ENCODE measurements around the gene DUSP5.

Gene DUSP5

DNA sequence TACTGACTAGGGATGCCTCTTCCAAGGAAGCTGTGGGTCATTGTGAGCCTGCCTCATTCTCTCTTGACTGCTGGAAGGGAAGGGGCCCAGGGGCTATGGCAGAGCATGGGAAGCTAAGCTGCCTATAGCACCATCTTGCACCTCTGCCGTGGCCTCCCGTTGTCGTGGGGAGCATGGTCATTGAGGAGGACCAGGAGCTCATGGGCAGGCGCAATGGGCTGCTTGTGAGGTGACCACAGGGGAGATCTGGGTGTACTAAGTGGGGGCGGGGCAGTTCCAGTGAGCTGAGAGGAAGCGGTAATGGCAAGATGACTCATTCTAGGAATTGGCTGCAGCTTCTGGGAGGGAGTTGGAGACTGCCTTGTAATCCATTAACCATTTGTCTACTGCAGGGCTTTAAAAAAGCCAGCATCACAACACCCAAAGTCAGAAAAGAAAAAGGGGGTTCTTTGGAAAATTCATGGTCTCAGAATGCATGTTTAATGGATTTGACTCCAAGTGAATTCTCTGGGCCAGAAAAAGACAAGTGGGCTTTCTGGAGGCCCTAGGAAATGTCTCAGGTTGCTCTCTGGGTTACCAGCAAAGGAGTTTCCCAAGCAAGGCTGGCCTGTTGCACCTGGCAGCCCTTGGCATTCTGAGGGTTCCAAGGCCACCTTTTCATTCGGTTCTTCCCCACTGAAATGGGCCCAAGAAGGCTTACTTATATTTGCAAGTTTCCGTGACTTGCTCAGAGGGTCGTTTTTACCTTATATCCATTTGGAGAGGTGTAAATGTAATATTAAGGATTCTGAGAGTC, 3.6 kb downstream of the DUSP5 start:
- DNase-seq: no peak

GRCh38 chr10:110502072-110502845, 4.6 kb downstream of the DUSP5 start:
- no peak for DNase-seq

- DNase-seq: no peak
Observed at GRCh38 chr10:110502851-110503301, 5.2 kb downstream of the DUSP5 start.

DNA sequence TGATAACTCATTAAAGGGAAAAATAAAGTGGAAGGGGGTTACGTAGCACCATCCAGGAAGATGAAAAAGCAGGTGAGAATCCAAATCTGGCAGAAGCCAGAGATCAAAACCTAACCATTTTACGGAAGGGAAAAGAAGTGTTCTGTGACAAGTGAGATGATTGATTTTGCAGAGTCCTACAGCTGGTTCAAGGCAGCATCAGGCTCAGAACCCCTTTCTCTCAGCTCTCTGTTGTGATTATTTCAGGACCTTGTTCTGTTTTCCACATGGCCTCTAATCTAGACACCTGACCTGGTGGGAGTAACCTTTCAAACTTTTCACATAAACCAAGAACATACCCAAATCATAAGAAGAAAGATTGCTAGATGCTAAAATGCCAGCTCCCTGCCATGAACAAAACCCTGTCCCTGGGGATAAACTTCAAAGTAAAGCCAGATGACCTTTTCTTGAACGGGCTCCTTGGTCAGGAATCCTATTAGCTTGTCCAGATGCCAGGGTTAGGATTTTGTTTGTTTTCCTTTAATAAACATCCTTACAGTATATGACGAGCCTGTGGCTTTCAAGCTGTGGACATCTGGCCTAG, 5.9 kb downstream of the DUSP5 start:
- DNase-seq: no peak

DNA sequence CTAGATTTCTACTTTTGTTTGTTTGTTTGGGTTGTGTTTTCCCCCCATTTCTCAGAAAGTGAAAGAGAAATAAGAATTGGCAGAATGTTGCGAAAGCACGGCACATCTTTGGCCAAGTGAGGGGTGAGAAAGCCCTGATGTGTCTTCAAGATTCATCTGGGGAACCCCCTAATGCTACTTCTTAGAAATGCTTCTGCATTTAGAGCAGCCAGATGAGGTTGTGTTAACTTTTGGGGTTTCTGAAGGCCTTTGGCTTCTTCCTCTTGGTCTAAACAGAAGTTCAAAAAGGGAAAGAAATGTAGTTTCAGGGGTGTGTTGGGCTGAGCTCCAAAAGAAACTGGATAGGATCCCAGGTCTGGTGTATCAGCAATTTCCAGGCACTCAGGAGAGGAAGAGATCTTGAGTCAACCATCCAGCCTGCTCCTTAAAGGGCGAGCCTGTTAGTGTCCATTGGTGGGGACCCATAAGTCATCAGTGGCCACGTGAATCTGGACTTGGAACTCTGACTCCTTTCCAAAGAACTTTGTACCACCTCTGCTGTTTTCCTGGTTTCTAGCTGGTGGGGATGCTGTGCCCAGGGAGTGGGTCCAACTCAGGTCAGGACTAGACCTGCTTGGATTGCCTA, 6.5 kb downstream of the DUSP5 start:
- no peak for DNase-seq

DNA sequence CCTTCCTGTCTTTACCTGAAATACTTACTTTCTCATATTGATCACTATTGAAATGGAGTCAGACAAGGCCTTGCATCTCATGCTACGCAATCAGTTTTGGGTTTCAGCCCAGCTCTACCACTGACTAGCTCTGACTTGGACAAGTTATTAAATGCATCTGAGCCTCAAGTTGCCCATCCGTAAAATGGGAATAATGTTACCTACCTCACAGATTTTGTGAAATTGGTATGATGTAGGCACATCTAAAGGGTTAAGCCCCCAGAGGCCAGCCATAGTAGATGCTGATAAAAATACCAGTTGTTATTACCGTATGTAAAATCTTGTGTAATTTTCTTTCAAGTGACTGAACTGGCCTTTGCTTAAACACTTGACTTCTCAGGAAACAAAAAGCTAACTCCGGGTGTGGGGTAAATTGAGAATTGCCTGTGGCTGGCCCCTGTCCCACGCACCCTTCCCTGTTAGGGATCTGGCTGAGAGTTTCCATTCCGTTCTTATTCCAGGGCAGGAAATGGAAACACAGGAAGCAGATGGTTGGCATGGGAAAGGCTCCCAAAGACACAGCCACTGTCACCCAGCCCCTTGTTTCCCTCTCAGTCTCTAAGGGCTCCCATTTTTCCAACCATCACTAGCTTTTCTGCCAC, 7.5 kb downstream of the DUSP5 start:
- DNase-seq: no peak

- DNase-seq: no peak
Observed at GRCh38 chr10:110506448-110506847, 8.7 kb downstream of the DUSP5 start.

GRCh38 chr10:110507346-110507745, 9.6 kb downstream of the DUSP5 start:
- no peak for DNase-seq

DNA sequence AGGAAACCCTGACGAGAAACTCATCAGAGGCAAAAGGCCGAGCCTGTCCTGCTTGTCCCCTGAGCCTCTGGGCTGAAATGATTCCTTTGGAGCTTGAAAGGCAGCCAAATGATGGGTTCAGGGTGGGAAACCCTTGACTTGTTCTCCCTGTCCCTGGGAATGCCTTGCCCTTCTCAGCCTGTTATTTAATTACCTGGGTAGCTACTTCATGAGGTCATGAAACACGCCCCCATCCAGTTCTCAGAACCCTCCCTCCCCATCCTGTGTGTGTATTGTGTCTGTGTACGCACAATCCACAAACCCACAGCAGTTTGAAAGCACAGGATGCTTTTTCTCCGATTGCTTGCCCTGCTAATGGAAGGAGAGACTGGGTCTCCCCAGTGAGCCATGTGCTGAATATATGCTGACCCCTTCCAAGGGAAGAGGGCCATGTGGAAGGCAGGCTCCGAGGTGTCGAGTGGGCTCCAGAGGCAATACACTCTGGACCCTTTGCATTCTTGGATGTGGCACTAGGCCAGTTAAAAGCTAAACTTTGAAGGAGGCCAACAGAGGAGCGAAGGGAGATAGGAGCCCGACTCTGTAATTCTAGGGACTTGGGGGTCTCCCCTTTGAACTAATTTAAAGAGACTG, 10.6 kb downstream of the DUSP5 start:
- DNase-seq: no peak

- DNase-seq: no peak
Observed at GRCh38 chr10:110508806-110509544, 11.3 kb downstream of the DUSP5 start.

GRCh38 chr10:110509560-110509959, 11.9 kb downstream of the DUSP5 start:
- no peak for DNase-seq

DNA sequence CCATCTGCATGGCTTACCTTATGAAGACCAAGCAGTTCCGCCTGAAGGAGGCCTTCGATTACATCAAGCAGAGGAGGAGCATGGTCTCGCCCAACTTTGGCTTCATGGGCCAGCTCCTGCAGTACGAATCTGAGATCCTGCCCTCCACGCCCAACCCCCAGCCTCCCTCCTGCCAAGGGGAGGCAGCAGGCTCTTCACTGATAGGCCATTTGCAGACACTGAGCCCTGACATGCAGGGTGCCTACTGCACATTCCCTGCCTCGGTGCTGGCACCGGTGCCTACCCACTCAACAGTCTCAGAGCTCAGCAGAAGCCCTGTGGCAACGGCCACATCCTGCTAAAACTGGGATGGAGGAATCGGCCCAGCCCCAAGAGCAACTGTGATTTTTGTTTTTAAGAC, 12.4 kb downstream of the DUSP5 start:
- DNase-seq: no peak

DNA sequence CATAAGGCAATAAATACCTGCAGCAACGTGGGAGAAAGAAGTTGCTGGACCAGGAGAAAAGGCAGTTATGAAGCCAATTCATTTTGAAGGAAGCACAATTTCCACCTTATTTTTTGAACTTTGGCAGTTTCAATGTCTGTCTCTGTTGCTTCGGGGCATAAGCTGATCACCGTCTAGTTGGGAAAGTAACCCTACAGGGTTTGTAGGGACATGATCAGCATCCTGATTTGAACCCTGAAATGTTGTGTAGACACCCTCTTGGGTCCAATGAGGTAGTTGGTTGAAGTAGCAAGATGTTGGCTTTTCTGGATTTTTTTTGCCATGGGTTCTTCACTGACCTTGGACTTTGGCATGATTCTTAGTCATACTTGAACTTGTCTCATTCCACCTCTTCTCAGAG, 13.0 kb downstream of the DUSP5 start:
- DNase-seq: no peak

DNA sequence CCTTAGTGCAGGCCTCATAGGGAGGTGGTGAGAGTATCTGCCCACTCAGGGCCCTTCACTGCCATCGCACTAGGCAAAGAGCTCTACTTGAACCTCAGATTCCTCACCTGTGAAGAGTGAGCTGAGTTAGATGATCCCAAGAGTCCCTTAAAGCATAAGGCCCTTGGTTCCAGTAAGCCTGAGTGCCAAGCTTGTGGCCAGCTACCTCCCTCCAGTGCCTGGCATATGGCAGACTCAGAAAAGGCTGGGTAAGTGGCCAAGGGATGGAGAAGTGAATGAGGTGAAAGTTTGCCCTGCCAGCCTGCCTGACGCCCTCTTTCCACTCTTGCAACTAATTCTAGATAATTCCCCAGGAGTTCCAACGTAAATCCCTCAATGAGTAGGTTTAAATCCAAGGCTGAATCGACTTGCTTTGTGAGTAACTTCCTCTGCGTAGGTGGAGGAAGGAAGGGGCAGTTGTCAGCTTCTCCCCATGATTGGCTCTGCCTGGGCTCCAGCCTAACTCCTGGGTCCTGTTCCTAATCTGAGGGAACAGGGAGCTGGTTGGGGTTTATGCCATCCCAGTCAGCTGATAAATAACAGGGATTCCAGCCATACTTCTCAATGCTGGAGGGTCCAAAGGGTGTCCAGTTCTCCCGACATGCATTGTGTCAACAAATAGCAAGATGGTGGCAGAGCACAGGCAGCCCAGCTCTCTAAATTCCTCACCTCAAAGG, 14.2 kb downstream of the DUSP5 start:
- no peak for DNase-seq

DNA sequence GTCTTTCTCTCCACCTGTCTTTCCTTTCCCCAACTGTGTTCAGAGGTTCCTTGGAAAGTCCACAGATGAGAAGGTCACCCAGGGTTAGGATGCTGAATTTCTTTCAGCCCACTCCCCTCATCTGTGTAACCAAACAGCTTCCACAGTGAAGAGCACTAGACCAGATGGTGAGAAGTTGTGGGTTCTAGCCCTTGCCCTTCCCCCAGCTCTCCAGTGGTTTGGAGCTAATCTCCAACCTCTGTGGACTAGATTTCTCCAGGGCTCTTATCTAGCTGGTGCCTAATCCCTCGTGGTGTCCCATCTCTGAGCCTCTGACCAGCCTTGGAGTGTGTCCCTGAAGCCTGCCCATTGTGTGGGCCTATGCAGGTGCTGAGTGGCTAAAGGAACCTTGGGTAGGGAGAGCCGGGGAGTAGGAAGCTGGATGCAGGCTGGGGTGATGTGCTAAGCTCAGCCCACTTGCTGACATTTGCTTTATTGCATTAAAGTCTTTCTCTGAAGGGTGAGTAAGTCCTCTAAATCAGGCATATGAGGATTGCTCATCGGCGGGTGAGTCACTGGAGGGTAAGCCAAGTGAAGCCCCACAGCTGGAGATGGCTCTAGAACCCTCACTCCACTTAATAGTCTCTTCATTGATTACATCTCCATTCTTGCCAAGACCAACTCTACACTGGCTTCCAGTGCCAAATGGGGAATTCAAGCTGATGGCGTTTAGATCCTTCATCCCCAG, 14.9 kb downstream of the DUSP5 start:
- no peak for DNase-seq

GRCh38 chr10:110513949-110514348, 16.2 kb downstream of the DUSP5 start:
- DNase-seq: no peak

DNA sequence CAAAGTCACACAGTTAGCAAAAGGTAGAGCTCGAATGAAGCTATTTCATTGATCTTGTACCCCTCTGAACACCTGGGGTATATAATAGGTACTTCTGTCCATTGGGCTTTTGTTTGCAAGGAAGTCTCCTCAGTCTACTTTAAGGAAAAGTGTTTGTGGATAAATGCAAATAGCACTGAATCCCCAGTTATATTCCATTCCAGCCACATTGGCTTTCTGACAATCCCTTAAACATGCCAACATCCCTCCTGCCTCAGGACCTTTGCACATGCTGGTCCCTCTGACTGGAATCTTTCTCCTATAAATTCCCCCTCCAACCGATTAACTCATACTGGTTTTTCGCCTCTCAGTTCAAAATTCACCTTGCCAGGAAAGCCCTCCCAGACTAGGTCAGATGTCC, 17.1 kb downstream of the DUSP5 start:
- no peak for DNase-seq

DNA sequence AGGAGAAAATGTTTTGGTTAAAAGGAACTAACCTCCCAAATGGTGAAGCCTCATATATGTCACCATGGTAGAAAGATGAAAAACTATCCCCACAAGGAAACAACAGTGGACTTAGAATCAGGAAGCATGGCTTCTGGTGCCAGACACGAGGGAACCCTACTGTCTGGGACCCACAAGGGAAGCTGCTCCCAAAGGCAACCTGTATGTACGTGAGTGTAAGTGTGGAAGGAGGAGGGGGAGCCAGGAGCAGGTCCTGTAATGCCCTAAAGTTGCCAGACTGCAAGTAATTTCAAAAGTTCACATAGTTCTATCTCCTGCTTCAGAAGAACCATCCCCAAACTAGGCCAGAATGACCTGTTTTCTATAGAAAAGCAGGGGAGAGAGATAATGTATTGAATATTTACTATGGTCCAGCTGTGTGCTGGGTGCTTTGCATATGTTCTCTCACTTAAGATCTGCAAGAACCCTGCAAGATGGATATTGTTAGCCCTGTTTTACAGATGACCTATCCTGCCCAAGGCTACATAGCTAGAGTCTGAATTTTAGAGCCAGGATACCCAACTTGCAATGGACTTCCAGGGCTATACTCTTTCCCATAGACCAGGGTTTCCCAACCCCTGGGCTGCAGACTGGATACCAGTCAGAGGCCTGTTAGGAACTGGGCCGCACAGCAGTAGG, 19.2 kb downstream of the DUSP5 start:
- no peak for DNase-seq

- DNase-seq: no peak
Observed at GRCh38 chr10:110522365-110522988, 24.8 kb downstream of the DUSP5 start.

Data from NCI-H2107 (cell line).